HEK293T (cell line): ENCODE data around the gene DUS2.

Experiments used
- FOXM1 ChIP-seq: fragments of 450-650 bp; IDR thresholded peaks from 2 replicates; pipeline ENCODE4 v1.6.1; 2017; ENCODE audit warnings: mild to moderate bottlenecking, borderline replicate concordance
- SP1 ChIP-seq: fragments of 450-650 bp; IDR thresholded peaks from 2 replicates; pipeline ENCODE4 v1.6.1; 2017
- SUZ12 ChIP-seq: fragments of 450-650 bp; IDR thresholded peaks from 2 replicates; pipeline ENCODE4 v1.6.1; 2016; ENCODE audit warnings: mild to moderate bottlenecking
- TARDBP ChIP-seq: fragments of 450-650 bp; IDR thresholded peaks from 2 replicates; pipeline ENCODE4 v1.6.1; 2016

DNA sequence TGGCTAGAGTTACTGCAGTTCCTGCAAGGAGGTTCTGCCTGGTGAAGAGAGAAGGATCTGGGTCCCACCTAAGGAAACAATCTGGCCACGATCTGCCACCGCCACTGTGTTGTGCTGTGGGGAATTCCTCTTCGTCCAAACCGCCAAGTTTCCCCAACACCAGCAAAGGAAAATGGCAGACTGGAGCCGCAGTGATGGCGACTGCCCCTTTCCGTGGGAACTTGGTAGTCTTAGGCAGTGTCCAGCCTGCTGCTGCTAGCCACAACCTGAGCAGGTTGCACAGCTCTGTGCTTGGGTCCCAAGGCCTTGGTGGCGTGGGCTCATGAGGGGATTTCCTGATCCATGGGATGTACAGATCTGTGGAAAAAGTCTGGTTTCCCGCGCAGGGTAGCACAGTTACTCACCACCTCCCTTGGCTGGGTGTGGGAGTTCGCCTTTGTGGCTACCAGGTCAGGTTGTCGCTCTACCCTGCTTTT lies 90.7 kb downstream of the DUS2 start:
- no peak for TF ChIP-seq TARDBP
- TF ChIP-seq SP1 = no peak
- no peak for TF ChIP-seq SUZ12
- TF ChIP-seq FOXM1 = no peak
